Activated CD4-positive, alpha-beta T cell treated with anti-CD3 and anti-CD28 coated beads, Interleukin-2, amount 10 ng/mL, durations not matched to agents 7 days and 5 days (primary cell): ENCODE data around the gene DHX16. TPM values are rescaled to one million over a fixed set of nuclear protein-coding genes. Genes with fewer than 3 reads are reported as not detected.
A peak's percentile ranks its signal among the peaks of the same experiment; 100 is the strongest.
"Not testable (repeated sequence)": the region's sequence is repeated elsewhere in the genome, so short reads cannot be mapped to it uniquely, and the experiment has no call there.

ENCODE experiments used
- CTCF ChIA-PET: fragments of 350-600 bp; sonication (Branson Sonifier 250); formaldehyde crosslinking; loops from one replicate; lab custom pipeline; 2021; ENCODE audit warnings: antibody characterized with exemption; lab: Charles Lee
- POLR2A ChIA-PET: fragments of 350-600 bp; sonication (Branson Sonifier 250); formaldehyde crosslinking; loops from one replicate; lab custom pipeline; 2021; ENCODE audit warnings: antibody characterized with exemption; lab: Charles Lee
- DNase-seq: peaks from one replicate; pipeline ENCODE4 v3.0.0-alpha.2; 2020
- H3K27ac Mint-ChIP-seq: one replicate; pipeline ENCODE4 v1.8.0; 2021; ENCODE audit warnings: mild to moderate bottlenecking, moderate library complexity, mixed read lengths
- H3K27me3 Mint-ChIP-seq: one replicate; pipeline ENCODE4 v1.8.0; 2021; ENCODE audit warnings: mixed read lengths
- H3K36me3 Mint-ChIP-seq: one replicate; pipeline ENCODE4 v1.8.0; 2021; ENCODE audit warnings: low read depth, mixed read lengths
- H3K4me1 Mint-ChIP-seq: one replicate; pipeline ENCODE4 v1.8.0; 2021; ENCODE audit warnings: mixed read lengths
- H3K4me3 Mint-ChIP-seq: one replicate; pipeline ENCODE4 v1.8.0; 2021; ENCODE audit warnings: mild to moderate bottlenecking, moderate library complexity, mixed read lengths
- H3K9me3 Mint-ChIP-seq: one replicate; pipeline ENCODE4 v1.8.0; 2021; ENCODE audit warnings: mixed read lengths
- total RNA-seq, 2 experiments: library from RNA; stranded (reverse); gene quantifications; one replicate each; pipeline ENCODE4 v1.2.3, GENCODE V29; 2021

The DHX16 gene
- total RNA-seq, 2 experiments from 2014 or later = 40.4 to 40.7 TPM

GRCh38 chr6:30666300-30666699, 6.5 kb downstream of the DHX16 start:
- POLR2A ChIA-PET, H3K4me3 Mint-ChIP-seq, H3K27me3 Mint-ChIP-seq, DNase-seq, H3K9me3 Mint-ChIP-seq: not testable (repeated sequence)
- H3K27ac Mint-ChIP-seq = peak overlapping the region; percentile 28
- CTCF ChIA-PET = interaction anchor here (0.6 to 2.3 kb wide), 4 partner anchors 13 to 44 kb away, joined by 3 to 11 read pairs (median 4); no protein-coding TSS in a partner anchor
- peaks cover 51% of the 10 kb centered on the region for H3K36me3 Mint-ChIP-seq
- peaks cover 29% of the 10 kb centered on the region for H3K4me1 Mint-ChIP-seq

DNA sequence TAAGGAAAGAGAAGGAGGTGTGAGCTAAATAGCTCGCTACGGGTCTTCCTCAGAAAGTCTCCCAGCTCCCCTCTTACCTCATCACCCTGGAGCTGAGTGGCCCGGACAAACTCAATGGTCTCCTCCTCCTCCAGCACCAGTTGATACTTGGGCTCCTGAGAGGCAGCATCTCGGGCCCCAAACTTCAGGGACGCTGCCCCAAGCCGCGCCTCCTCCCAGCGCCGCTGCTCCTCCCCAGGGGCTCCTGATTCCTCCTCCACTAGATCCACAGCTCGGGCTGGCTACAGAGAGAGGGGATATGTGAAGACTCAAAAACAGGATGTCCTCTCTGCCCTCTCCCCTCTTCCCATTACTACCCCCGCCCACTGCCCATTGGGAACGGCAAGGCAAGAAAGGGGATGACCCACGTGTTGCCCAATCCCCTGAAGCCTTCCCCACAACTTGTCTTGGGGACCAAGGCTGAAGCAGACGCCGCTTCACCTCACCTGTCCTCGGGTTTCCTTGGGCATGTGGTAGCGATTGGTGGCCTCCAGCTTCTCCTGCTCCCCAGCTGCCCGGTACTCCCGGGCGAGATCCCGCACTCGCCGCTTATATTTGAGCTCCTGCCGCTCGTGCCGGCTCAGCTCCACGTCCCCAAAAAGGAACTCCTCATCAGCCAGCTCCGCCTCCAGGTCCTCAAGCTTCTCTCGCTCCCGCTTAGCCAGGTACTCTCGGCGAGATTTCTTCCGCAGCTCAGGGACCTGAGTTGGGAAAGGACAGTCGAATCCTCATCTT, 7.6 kb downstream of the DHX16 start:
- ChIA-PET POLR2A (no interaction called here), CTCF (interaction anchor here (0.8 to 2.3 kb wide), 9 partner anchors 12 to 129 kb away, joined by 3 to 11 read pairs (median 4); partner anchors contain the start of gene MDC1)
- Mint-ChIP-seq H3K9me3 (no peaks in the 10 kb centered on the region), H3K27ac (no peak overlapping the region), H3K4me3 (no peak overlapping the region), H3K36me3 (peaks cover 45% of the 10 kb centered on the region), H3K4me1 (peaks cover 19% of the 10 kb centered on the region), H3K27me3 (no peaks in the 10 kb centered on the region)
- DNase-seq = no peak

DNA sequence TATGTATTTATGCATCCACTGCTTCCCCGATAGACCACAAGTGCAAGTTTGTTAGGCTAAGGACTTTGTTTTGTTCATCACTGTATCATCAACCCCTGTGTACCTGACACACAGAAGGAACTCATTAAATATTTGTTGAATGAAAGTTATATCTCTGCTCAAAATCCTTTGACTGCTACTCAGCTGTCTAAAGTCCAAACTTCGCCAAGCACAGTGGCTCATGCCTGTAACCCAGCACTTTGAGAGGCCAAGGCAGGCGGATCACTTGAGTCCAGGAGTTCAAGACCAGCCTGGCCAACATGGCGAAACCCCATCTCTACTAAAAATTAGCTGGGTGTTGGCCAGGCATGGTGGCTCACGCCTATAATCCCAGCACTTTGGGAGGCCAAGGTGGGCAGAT, 14.9 kb downstream of the DHX16 start:
- H3K36me3 Mint-ChIP-seq = peaks cover 47% of the 10 kb centered on the region
- H3K4me1 Mint-ChIP-seq, H3K9me3 Mint-ChIP-seq, H3K27me3 Mint-ChIP-seq, H3K4me3 Mint-ChIP-seq, H3K27ac Mint-ChIP-seq, DNase-seq, POLR2A ChIA-PET: not testable (repeated sequence)
- CTCF ChIA-PET = interaction anchor here (1.3 to 2.5 kb wide), 4 partner anchors 9 to 73 kb away, joined by 3 to 5 read pairs (median 5); partner anchors contain the start of gene DHX16

- CTCF ChIA-PET = interaction anchor here (0.8 to 1.7 kb wide), 5 partner anchors 14 to 65 kb away, joined by 3 to 5 read pairs (median 4); partner anchors contain the start of gene DHX16
Observed at GRCh38 chr6:30657454-30657853, 15.4 kb downstream of the DHX16 start.

DNA sequence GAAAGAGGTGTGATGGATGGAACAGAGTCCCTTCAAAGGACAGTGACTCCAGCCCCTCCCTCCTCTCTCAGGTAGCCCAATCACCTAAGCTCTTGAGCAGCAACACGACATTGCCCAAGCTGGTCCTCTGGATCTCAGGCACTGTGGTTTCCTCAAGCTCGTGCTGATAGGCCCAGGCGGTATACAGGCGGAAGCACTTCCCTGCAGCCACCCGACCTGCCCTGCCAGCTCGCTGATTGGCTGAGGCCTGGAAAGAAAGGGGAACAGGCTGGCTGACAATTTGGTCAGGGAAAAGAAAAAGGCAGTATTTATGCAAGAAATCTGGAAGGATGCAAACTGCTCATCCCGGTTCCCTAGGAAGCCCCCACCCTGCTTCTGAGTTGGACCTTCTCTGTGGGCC, 16.3 kb downstream of the DHX16 start:
- H3K9me3 Mint-ChIP-seq = no peaks in the 10 kb centered on the region
- no peak for DNase-seq
- H3K36me3 Mint-ChIP-seq = peaks cover 43% of the 10 kb centered on the region
- H3K4me3 Mint-ChIP-seq = no peak overlapping the region
- peaks cover 2% of the 10 kb centered on the region for H3K4me1 Mint-ChIP-seq
- H3K27me3 Mint-ChIP-seq = no peaks in the 10 kb centered on the region
- POLR2A ChIA-PET = no interaction called here
- CTCF ChIA-PET = interaction anchor here (0.8 to 1.5 kb wide), 6 partner anchors 13 to 115 kb away, joined by 3 to 4 read pairs (median 3); no protein-coding TSS in a partner anchor
- H3K27ac Mint-ChIP-seq = no peak overlapping the region

More at GRCh38 chr6:30657454-30657853, 15.4 kb downstream of the DHX16 start:
- DNase-seq = no peak
- Mint-ChIP-seq H3K9me3 (no peaks in the 10 kb centered on the region), H3K36me3 (peaks cover 43% of the 10 kb centered on the region), H3K27me3 (no peaks in the 10 kb centered on the region), H3K27ac (no peak overlapping the region), H3K4me3 (no peak overlapping the region), H3K4me1 (peaks cover 2% of the 10 kb centered on the region)
- POLR2A ChIA-PET = no interaction called here

DNA sequence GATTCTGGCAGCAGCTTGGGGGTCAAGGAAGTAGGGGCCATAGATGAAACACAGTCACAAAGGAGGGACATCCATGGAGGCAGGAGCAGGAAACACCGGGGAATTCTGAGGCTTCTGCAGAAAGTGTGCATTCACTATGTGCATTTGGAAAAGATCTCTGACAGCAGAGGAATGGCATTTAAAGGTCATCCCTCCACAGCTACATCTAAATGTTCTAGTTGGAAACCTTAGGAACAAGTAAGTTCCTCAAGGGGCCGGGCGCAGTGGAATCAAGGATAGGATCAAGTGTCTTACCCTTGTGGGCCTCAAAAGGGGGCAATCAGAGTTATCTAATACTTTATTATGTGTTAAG, 17.1 kb downstream of the DHX16 start:
- Mint-ChIP-seq H3K4me3 (no peak overlapping the region), H3K9me3 (no peaks in the 10 kb centered on the region), H3K27ac (no peak overlapping the region), H3K36me3 (peaks cover 48% of the 10 kb centered on the region), H3K27me3 (no peaks in the 10 kb centered on the region), H3K4me1 (peaks cover 2% of the 10 kb centered on the region)
- ChIA-PET CTCF (interaction anchor here (0.9 to 1.5 kb wide), 4 partner anchors 23 to 115 kb away, joined by 3 to 4 read pairs (median 3); no protein-coding TSS in a partner anchor), POLR2A (no interaction called here)
- DNase-seq = no peak

GRCh38 chr6:30654798-30655742, 17.7 kb downstream of the DHX16 start:
- Mint-ChIP-seq H3K4me3 (no peak overlapping the region), H3K9me3 (no peaks in the 10 kb centered on the region), H3K27me3 (no peaks in the 10 kb centered on the region), H3K27ac (no peak overlapping the region), H3K4me1 (peaks cover 2% of the 10 kb centered on the region), H3K36me3 (peaks cover 48% of the 10 kb centered on the region)
- ChIA-PET POLR2A (interaction anchor here (0.6 kb wide), 1 partner anchor 45 kb away, joined by 3 read pairs; no protein-coding TSS in a partner anchor), CTCF (interaction anchor here (1.0 to 1.2 kb wide), 2 partner anchors 45 to 114 kb away, joined by 3 read pairs; no protein-coding TSS in a partner anchor)
- no peak for DNase-seq

DNA sequence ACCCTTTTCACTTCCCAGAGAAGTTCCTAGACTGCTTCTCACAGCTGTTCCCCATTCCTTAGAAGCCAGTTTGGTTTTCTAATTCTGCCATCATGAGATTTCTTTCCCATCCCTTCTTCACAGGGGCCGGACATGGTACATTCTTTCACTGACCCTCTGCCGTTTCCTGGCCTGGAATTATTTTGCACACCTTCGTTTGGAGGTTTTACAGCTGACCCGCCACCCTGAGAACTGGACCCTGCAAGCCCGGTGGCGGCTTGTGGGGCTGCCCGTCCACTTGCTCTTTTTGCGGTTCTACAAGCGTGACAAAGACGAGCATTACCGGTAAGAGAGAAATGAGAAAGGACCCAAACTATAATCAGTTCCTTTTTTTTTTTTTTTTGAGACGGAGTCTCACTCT, 21.7 kb downstream of the DHX16 start:
- H3K9me3 Mint-ChIP-seq = no peaks in the 10 kb centered on the region
- peaks cover 35% of the 10 kb centered on the region for H3K36me3 Mint-ChIP-seq
- H3K4me1 Mint-ChIP-seq = peaks cover 16% of the 10 kb centered on the region
- no peak for DNase-seq
- H3K27ac Mint-ChIP-seq = no peak overlapping the region
- ChIA-PET POLR2A (interaction anchor here (0.7 kb wide), 1 partner anchor 21 kb away, joined by 4 read pairs; no protein-coding TSS in a partner anchor), CTCF (interaction anchor here (0.6 to 1.3 kb wide), 3 partner anchors 19 to 80 kb away, joined by 3 to 4 read pairs (median 3); no protein-coding TSS in a partner anchor)
- no peaks in the 10 kb centered on the region for H3K27me3 Mint-ChIP-seq
- no peak overlapping the region for H3K4me3 Mint-ChIP-seq

- DNase-seq = peak; percentile 74
- Mint-ChIP-seq H3K9me3 (no peaks in the 10 kb centered on the region), H3K4me3 (peak overlapping the region; percentile 85), H3K36me3 (peaks cover 22% of the 10 kb centered on the region), H3K27ac (peak overlapping the region; percentile 94), H3K27me3 (no peaks in the 10 kb centered on the region), H3K4me1 (peaks cover 29% of the 10 kb centered on the region)
- ChIA-PET POLR2A (no interaction called here), CTCF (no interaction called here)
Observed at GRCh38 chr6:30647242-30648116, 25.3 kb downstream of the DHX16 start.

- CTCF ChIA-PET = interaction anchor here (0.7 kb wide), 1 partner anchor 84 kb away, joined by 3 read pairs; no protein-coding TSS in a partner anchor
- Mint-ChIP-seq H3K27me3 (no peaks in the 10 kb centered on the region), H3K27ac (peak within 1 kb of the TSS; percentile 94), H3K36me3 (peaks cover 14% of the 10 kb centered on the region), H3K9me3 (no peaks in the 10 kb centered on the region), H3K4me3 (peak within 1 kb of the TSS; percentile 85), H3K4me1 (peaks cover 34% of the 10 kb centered on the region)
- POLR2A ChIA-PET = interaction anchor here (0.5 kb wide), 1 partner anchor 90 kb away, joined by 3 read pairs; the partner anchor contains the start of gene PRR3
- DNase-seq = peak; percentile 94
Observed at GRCh38 chr6:30646450-30647241, 26.2 kb downstream of the DHX16 start, which contains the start of gene C6orf136. Gene C6orf136, plus strand, starts transcription at chr6:30647133. Its CDS starts 99 bp downstream, at chr6:30647232.

- Mint-ChIP-seq H3K27me3 (no peaks in the 10 kb centered on the region), H3K4me1 (peaks cover 39% of the 10 kb centered on the region), H3K9me3 (no peaks in the 10 kb centered on the region), H3K36me3 (peaks cover 8% of the 10 kb centered on the region), H3K4me3 (peak overlapping the region; percentile 85), H3K27ac (no peak overlapping the region)
- ChIA-PET POLR2A (interaction anchor here (0.5 kb wide), 1 partner anchor 89 kb away, joined by 3 read pairs; the partner anchor contains the start of gene PRR3), CTCF (interaction anchor here (1.5 kb wide), 1 partner anchor 33 kb away, joined by 4 read pairs; no protein-coding TSS in a partner anchor)
- DNase-seq = no peak
Observed at GRCh38 chr6:30645989-30646388, 26.8 kb downstream of the DHX16 start.
